NK-92 (cell line): ENCODE measurements around the gene FBXL16.
"Not testable (repeated sequence)": the region's sequence is repeated elsewhere in the genome, so short reads cannot be mapped to it uniquely, and the experiment has no call there.

Experiments used
- DNase-seq: peaks from one replicate; lab custom pipeline; 2025; ENCODE audit not compliant: unreplicated experiment; lab: John Stamatoyannopoulos, UW

FBXL16 gene

DNA sequence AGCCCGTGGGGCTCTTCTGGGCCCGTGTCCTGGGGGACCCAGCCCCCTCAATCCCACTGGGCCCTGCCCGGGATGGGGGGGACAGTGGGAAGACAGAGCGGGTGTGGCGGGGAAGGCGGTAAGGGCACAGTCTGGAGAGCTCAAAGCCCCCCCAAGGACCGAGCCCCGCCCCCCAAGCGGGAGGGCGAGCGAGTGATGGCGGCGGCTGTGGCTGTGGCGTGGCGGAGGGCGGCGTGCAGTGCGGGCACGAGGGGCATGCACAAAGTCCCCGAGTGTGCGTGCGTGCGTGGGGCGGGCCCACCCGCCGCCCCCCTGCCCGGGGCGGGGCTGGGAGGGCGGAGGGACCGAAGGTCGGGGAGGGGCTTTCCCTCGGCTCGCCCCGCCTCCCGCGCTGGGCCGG, 11.8 kb downstream of the FBXL16 start:
- no peak for DNase-seq

DNA sequence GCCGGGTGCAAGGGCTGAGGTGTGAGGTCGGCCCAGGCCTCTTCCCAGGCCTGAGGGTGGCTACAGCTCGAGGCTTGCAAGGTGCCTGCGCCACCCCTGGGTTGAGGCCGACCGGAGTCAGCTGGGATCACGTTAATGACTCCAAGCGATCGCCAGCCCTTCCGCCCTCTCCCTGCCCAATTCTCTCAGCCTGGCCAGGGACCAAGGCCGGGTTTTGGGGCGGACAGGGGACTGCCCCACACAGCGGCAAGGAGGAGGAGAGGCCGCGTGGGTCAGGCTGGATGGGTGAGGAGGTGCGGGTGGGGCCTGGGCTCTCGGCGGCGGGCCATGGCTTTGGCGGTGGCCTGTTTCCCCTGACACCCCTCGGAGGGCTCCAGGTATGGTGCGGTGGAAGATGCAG, 12.2 kb downstream of the FBXL16 start:
- DNase-seq: no peak

DNA sequence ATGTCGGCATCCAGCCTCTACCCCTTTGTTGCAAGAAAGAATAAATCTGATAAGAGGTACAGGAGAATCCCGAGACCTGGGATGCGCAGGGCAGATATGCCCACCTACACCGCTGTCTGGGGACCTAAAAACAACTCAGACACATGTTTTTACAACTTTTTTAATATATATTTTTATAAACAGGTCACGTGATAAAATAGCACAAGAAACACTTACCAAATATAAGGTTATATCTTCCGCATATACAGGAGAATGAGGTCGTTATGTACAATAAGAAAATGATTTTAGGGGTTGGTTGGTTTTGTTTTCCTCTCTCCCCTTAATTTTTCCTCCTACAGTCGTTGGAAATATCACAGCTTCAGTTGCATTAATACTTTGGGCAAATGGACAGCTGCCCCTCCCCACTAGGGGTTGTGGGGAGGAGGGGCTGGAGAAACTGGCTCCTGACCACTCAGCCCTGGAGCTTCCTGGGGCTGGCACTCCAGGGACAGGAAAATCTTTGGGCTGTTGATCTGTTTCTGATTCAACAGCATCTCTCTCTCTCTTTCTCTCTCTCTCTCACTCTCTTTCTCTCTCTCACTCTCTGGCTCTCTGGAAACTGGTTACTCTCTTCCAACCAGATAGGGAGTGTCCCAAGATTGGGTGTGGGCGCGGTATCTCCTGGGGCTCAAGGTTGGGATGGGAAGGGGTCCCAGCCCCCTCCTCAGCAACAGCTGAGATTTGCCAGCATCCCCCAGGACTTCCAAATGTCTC, 13.1 kb downstream of the FBXL16 start:
- DNase-seq: no peak

- DNase-seq: not testable (repeated sequence)
Measured at GRCh38 chr16:691242-691641, 14.4 kb downstream of the FBXL16 start.

DNA sequence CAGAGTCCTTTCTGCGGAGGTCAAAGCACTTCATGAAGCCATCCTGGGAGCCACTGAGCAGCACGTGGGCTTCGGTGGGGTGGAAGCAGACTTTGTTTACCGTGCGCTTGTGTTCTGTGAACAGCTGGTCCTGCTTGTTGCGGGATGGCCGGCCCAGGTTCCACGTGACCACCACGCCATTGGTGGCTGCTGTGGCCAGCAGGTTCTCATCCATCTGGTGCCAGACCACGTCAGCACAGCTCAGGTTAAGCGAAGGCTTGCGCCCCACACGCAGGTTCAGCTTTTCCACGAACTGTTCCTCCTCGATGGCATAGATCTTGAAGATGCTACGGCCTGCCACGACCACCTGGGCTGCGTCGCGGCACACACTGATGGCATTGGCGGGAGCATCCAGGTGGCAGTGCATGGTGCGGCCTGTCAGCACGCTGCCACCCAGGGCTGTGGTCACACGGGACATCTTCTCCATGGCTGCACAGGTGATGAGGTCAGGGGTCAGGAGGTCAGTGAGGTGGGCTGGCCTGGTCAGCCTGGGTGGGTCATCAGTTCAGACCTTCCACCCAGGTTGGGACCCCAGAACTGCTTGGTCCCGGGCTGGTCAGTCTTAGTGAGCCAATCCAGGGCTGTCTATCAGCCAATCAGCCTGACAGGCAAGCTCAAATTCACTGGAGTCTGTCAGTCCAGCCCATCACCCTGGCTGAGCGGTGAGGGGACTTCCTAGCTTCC, 16.3 kb downstream of the FBXL16 start:
- DNase-seq: no peak

DNA sequence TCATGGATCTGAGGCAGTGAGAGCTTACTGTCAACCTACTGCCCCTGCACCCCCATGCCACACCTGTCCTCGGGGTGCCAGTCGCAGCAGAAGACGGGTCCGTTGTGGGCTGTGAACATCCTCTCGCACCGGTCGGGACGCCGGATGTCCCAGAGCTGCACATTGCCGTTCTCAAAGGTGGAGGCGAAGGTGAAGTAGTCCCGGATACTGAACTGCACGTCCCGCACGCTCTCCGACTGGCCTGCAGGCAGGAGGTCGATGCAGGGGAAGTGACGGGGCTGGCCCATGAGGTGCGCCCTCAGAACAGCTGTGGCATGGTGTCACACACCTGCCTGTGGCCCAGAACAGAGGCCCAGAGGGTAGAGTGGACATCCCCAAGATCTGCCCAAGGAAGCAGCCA, 18.1 kb downstream of the FBXL16 start:
- DNase-seq: no peak

DNA sequence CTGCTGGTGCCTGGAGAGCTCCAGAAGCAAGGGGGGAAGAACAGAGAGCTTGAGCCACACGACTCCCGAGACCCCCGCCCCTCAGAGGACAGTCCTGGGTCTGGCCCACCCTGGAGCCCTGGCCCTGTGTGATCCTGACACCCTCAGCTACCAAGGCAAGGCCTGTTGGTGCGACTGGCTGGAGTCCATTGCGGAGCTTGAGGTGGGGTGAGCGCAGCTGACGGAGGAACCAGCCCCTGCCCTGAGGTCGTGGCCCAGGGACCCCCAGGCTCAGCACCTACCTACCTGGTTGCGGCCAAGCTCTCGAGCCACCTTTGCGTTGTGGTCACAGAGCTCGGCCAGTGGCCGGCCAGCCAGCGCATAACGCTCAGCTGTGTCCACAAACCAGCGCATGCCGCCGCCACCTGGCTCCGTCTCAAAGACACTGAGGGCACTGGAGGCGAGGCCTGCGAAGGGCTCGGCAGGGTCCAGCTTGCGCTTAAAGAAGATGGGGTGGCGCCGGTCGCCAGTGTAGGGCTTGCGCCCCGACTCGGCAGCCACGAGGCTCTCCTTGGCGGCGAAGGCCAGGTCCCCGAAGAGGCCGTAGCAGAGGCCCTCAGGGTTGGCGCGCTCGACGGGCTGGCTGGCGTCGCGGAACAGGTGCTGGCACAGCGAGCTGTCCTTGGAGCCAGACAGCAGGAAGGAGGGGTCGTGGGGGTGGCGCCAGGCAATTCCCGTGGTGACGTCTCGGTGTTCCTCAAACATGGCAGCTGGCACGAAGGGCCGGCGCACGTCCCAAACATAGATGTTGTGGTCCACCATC, 18.9 kb downstream of the FBXL16 start:
- no peak for DNase-seq

GRCh38 chr16:685967-686366, 19.6 kb downstream of the FBXL16 start:
- DNase-seq: no peak

DNA sequence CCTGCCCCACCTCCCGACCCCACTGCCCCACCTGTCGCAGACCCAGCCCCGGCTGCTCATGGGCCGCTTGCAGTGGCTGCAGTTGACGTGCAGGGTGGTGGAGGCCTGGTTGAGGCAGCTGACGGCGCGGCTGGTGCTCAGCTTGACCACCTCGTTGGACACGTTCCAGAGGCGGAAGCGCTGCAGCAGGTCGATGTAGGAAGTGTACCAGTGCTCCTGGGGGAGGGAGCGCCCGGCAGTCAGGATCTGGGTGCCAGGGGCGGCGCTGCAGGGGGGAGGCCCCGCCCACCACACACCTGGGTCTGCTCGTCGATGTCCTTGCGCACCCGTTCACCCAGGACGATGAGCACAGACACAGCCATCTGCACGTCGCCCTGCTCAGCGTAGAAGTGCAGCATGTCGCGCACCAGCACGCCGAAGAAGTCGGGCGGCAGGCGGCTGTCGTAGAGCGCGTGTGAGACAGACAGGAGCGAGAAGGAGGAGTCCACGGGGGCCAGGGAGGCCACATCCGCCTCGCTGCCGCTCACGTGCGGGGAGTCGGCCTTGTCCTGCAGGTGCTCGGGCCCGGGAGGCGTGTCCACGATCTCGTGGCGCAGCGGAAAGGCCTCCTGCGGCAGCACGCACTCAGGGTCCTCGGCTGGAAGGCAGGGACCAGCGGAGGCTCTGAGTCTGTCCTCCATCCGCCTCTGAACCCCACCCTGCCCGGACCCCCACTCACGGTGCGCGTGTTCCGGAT, 20.5 kb downstream of the FBXL16 start:
- DNase-seq: no peak

GRCh38 chr16:684071-684794, 21.4 kb downstream of the FBXL16 start, which contains the start of gene JMJD8:
JMJD8 (minus strand) TSS chr16:684334; CDS start chr16:684319, 15 bp downstream.
- peak; percentile 71 for DNase-seq

- DNase-seq: no peak
Measured at GRCh38 chr16:683396-684070, 22.1 kb downstream of the FBXL16 start.

DNA sequence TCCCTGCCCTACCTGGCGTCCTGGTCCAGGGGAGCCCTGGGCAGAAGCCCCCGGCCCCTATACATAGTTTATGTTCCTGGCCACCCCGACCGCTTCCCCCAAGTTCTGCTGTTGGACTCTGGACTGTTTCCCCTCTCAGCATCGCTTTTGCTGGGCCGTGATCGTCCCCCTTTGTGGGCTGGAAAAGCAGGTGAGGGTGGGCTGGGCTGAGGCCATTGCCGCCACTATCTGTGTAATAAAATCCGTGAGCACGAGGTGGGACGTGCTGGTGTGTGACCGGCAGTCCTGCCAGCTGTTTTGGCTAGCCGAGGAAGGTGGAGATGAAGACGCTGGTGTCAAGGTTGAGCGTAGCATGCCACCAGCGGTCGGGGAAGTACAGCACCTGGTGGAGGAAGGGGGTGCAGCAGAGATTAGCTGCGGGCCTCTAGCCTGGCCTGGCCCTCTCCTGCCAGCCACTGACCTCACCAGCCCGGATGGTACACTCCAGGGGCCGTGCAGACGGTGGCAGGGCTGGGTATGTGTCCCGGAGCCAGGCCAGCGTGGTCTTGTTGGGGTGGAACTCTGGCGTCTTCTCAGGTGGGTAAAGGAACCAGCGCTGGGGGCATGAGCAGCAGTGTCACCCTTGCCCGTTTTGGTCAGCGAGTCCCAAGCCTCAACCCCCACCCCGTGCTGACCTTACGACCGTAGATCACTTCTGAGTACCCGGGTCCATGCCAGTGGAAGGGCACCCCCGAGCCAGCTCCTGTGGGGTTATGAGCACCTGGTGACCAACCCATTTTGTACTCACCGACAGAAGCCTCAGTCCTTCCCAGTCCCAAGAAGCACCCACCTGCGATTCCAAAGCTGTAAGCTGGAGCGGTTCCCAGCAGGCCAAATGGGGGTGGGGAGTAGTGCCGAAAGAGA, 22.9 kb downstream of the FBXL16 start:
- no peak for DNase-seq

GRCh38 chr16:681746-682427, 23.7 kb downstream of the FBXL16 start:
- DNase-seq: no peak

GRCh38 chr16:680967-681745, 24.4 kb downstream of the FBXL16 start:
- DNase-seq: no peak

GRCh38 chr16:680625-680945, 25.0 kb downstream of the FBXL16 start:
- no peak for DNase-seq

- peak; percentile 35 for DNase-seq
Measured at GRCh38 chr16:679814-680624, 25.6 kb downstream of the FBXL16 start, which contains the start of gene STUB1. STUB1 (plus strand) TSS chr16:680410; CDS start chr16:680526, 116 bp downstream.
